VCaP (cell line): ENCODE results near the gene PLOD2.

ENCODE experiments used
- H3K27ac ChIP-seq: fragments of 450-650 bp; 2 replicates; pipeline ENCODE4 v1.5.1; 2017
- CTCF ChIP-seq: fragments of 450-650 bp; conservative IDR thresholded peaks from 2 replicates; pipeline ENCODE4 v1.5.1; 2017; ENCODE audit warnings: mild to moderate bottlenecking, moderate library complexity

The PLOD2 gene

GRCh38 chr3:146161663-146162002 lies 649 bp upstream of the PLOD2 start:
- TF ChIP-seq CTCF = no peak
- H3K27ac ChIP-seq = peak overlapping the region; percentile 72

GRCh38 chr3:146160321-146160963 lies 542 bp downstream of the PLOD2 start:
- peak overlapping the region; percentile 72 for H3K27ac ChIP-seq
- peak; percentile 70 for TF ChIP-seq CTCF

- TF ChIP-seq CTCF = no peak
These were observed 1.2 kb downstream of the PLOD2 start for GRCh38 chr3:146159616-146160320.

GRCh38 chr3:146159037-146159436 lies 1.9 kb downstream of the PLOD2 start:
- no peak for TF ChIP-seq CTCF
- no peak overlapping the region for H3K27ac ChIP-seq

More at GRCh38 chr3:146159616-146160320, 1.2 kb downstream of the PLOD2 start:
- peak overlapping the region; percentile 72 for H3K27ac ChIP-seq

- H3K27ac ChIP-seq = no peak overlapping the region
- no peak for TF ChIP-seq CTCF
These were observed 3.5 kb downstream of the PLOD2 start for GRCh38 chr3:146157325-146158060.

GRCh38 chr3:146156666-146157314 lies 4.2 kb downstream of the PLOD2 start:
- no peak for TF ChIP-seq CTCF
- no peak overlapping the region for H3K27ac ChIP-seq

- TF ChIP-seq CTCF = no peak
- no peak overlapping the region for H3K27ac ChIP-seq
These were observed 4.9 kb downstream of the PLOD2 start for GRCh38 chr3:146156095-146156494.
